ENCODE data around the gene TTC9. TPM values are rescaled to one million over a fixed set of nuclear protein-coding genes. Genes with fewer than 3 reads are reported as not detected.
A peak's percentile ranks its signal among the peaks of the same experiment; 100 is the strongest.

Gene TTC9
- total RNA-seq: 0.07 and 0.13 TPM in 2 replicates

DNA sequence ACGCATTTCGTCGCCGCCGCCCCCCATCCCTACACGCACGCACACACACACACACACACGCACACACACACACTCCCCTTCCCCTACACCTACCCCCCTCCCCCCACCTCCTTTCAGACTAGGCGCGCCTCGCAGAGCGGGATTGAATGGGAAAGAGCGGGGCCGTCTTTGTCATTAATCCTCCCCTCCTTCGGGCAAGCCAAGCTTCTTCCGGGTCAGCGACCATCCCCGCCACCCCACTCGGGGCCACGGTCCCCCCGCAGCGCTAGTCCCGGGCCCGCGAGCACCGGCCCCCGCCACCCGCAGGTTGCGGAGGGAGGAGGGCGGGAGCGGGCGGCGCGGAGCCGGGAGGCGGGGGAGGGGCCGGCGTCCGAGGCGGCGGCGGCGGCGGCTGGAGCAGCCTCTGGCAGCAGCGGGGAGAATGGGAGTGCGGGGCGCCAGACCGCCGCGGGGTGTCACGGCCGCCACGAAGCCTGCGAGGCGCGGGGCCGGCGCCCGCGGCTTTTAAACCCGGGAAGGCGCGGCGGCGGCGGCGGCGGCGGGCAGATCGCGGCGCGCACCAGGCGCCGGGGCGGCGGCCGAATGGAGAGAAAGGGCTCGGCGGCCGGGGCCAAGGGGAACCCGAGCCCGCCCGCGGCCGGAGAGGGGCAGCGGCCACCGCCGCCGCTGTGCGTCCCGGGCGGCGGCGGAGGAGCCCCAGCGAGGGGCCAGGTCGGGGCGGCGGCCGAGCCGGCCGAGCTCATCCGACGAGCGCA lies at the start of gene TTC9:
TSS of gene TTC9 (plus strand) at position 369 of the 755 bp plus-strand sequence. CDS start at position 583, 214 bp downstream.
- no peak for DNase-seq (ENCODE audit: low read depth, low spot score)

DNA sequence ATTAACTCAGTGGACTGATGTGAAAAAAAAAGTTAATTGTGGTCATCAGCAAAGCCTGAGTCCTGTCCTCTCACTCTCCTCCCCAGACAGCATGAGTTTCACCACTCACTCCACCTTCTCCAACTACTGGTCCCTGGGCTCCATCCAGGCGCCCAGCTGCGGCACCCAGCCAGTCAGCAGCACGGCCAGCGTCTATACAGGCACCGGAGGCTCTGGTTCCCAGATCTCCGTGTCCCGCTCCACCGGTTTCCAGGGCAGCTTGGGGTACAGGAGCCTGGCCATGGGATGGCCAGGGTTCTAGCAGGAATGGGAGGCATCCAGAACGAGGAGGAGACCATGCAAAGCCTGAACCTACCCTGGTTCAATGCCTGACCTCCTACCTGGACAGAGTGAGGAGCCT lies 47.3 kb upstream of the TTC9 start:
- no peak for DNase-seq (ENCODE audit: low read depth, low spot score)

DNA sequence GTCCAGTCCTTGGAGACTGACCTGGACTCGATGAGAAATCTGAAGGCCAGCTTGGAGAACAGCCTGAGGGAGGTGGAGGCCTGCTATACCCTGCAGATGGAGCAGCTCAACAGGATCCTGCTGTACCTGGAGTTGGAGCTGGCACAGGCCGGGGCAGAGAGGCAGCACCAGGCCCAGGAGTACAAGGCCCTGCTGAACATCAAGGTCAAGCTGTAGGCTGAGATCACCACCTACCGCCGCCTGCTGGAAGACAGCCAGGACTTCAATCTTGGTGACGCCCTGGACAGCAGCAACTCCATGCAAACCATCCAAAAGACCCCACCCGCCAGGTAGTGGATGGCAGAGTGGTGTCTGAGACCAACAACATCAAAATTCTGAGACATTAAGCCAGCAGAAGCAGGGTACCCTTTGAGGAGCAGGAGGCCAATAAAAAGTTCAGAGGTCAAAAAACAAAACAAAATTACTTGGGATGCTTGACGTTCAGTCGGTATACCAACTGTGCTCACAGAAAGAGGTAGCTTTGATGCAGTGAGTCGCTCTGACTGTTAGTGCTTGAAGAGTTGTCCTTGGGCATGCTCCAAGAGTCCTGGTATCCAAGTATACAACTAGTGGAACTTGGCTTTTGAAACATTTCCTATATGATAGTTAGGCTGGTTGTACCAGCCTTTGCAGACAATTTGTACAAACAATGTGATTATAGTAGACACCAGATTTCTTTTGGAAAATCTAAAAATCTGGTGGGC lies 46.1 kb upstream of the TTC9 start:
- no peak for DNase-seq (ENCODE audit: low read depth, low spot score)

DNA sequence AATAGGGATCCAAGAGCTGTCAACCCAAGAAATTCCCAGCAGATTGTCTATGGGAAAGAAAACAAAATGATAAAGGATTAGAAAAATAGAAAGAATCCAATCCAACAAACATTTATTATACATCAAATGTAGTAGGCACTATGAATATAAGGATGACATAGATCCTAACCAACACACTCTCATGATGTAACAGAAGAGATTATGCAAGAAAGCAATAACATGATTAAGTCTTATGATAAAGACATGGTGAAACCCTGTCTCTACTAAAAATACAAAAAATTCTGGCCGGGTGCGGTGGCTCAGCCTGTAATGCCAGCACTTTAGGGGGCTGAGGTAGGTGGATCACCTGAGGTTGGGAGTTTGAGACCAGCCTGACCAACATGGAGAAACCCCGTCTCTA lies 44.0 kb upstream of the TTC9 start:
- no peak for DNase-seq (ENCODE audit: low read depth, low spot score)

DNA sequence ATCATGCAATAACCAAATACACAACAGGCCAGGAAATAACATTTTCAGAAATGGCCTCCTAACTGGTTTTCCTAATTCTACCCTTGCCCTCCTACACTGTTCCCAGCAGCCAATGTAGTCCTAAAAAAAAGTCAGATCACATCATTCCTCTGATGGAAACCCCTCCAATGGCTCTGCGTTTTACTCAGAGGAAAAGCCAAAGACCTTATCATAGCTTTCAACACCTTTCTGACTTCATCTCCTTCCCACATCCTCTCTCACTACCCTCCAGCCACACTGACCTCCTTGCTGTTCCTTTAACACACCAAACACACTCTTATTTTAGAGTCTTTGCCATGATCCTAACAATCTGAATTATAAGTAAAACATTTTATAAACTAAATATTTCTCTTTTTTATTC lies 42.4 kb upstream of the TTC9 start:
- DNase-seq (ENCODE audit: low read depth, low spot score): no peak

DNA sequence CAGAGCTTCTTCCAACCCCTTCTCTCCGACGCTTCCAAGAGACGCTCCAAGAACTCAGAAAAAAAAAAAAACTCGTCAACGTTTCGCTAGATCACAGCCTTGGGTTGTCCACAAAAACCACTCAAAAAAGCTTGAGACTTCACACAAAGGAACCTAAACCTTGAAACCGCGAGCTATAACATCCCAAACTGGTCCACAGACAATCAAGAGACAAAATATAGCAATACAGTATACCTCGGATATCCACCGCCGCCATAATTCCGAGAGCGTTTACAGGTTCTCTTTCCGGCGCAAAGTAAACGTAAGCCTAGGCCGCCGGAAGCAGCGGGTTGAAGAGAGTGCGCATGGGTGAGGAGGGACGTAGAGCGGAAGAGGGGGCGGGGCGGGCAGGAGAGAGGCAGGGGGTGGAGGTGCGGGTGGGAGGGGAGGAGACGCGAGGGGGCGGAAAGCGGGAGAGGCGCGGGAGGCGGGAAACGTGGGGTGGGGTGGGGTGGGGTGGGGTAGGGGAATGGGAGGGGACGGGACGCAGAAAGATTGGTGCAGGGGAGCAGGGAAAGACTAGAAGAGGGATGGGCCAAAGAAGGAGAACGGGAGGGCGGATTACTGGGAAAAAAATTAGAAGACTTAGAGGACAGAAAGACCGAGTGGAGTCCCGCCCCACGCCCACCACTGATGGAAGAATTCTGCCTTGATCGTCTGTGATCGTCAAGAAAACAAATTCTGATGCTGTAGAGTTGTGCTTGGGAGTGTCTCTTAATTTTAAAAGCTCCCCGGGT lies 41.1 kb upstream of the TTC9 start, which contains the start of gene MED6:
TSS of gene MED6 (minus strand) at position 274 of the 776 bp plus-strand sequence. CDS start at position 256, 18 bp downstream.
- peak; percentile 65 for DNase-seq (ENCODE audit: low read depth, low spot score)

DNA sequence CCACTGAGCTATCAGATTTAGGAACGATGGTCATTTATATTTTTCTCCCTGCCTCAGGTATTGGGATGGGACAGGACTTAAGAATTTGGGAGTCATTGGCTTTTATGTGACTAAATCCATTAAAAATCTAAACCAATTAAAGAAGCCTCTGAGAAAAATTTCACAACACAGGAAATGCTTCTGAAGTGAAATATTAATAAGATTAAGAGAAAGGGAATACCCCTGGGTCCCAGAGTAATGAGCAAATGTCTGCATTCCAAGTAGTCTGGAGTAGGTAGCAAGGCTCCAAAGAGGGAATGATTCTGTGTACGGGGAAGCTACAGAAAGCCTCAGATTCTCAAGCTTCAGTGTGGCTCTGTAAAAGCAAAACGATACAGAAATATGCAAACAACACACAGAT lies 40.6 kb upstream of the TTC9 start:
- no peak for DNase-seq (ENCODE audit: low read depth, low spot score)

DNA sequence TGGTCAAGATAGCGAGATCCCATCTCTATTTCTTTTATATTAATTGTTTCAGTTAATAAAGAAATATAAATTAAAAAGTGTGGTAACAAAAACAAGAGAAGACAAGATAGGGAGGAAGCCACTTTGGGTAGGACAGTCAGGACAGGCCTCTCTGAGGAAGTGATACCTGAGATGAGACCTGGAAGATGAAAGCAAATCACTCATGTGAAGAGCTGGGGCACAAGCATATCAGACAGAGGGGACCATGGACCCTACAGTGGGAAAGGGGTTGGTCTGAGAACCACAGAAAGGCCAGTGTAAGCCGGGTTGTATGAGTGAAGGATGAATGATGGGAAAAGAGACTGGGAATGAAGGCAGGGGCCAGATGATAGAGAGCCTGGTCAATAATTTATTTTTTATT lies 39.5 kb upstream of the TTC9 start:
- no peak for DNase-seq (ENCODE audit: low read depth, low spot score)

DNA sequence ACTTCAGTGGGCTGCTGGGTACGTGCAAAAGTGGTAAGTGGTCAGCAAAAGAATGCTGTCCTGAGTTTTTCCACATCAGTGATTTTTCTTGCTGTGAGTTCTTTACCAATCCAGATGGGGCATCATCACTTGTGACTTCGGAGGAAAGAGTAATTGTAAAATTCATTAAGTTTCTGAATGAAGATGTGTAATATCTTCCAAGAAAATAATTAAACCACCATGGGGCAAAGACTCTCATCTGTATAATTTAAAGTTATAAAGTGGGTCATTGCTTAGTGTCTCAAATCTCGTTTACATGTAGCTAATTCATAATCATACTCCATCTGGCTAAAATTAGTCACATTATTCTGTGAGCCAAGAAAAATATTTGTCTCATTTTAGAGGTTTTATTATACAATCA lies 30.5 kb upstream of the TTC9 start:
- no peak for DNase-seq (ENCODE audit: low read depth, low spot score)

DNA sequence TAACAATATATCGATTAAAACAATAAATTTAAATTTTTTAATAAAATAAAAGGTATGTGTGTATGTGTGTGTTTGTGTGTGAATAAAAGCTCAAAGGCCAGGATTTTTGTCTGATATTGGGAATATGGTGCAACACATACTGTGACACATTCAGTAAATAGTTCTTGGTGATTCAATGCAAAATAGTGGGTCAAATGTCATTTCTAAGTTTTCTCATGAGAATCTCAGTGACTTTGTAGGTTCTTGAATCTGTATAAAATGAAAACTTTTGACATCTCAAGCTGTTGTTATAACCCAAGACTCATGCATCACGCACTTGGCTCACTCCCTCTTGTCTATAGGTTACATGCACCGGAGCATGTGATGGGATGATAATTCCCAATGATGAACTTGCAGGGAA lies 25.1 kb upstream of the TTC9 start:
- DNase-seq (ENCODE audit: low read depth, low spot score): no peak

DNA sequence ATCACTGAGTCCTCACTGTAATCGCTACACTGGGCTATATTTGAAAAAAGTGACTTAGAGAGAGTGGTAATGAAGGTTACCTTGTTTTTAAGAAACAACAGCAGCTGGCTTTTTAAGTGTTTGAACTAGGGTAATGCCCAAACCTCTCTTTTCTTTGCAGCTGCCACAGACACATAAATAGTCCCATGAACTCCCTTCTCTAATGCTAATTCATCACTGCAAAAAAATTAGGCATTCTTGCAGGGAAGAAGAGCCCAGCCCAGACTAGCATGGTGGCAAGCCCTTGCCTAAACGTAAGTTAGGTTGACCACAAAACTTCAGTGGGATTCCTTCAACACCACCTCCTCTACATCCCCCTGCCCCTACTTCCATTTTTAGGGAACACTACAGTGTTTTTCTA lies 23.4 kb upstream of the TTC9 start:
- DNase-seq (ENCODE audit: low read depth, low spot score): no peak

DNA sequence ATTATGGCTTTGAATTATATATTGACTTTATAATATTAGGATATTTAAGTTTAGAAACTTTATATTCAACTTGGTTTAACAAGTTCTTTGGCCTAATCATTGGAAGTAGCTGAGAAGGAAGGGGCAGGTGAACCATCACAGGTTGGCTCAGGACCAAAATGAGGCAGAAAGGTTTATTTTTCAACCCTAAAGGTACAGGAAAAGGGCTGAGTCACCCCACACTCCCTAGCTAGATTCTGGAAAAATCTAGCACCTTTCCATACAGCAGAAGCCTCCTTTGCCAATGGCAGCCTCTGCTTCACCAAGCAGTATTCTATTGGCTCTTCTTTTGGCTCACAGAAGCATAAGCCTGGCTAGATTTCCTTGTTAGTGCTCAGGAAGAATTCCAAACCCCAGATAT lies 22.0 kb upstream of the TTC9 start:
- DNase-seq (ENCODE audit: low read depth, low spot score): no peak

DNA sequence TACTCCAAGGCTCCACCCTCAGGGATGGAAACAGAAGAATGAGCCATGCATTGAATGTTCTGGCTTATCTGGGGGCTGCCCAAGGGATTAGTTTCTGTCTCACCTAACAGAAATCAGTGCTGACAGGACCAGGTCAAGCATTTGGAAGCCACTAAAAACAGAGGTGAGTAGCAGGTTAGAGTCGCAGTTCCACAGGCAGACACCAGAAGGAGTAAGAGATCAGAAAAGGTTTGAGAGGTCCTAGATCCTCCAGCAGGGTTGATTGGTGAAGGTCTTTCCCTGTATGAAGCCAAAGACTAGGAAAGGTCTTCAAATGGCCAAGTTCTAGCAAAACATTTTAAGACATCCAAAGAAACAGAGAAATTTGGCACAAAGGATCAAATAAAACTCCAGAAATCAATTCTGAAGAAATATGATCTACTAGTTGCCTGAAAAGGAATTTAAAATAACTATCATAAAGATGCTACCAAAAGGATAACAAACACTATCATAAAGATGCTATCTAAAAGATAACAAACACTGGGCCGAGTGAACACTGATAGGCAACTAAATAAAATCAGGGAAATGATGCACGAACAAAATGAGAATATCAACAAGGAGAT lies 19.5 kb upstream of the TTC9 start:
- no peak for DNase-seq (ENCODE audit: low read depth, low spot score)

DNA sequence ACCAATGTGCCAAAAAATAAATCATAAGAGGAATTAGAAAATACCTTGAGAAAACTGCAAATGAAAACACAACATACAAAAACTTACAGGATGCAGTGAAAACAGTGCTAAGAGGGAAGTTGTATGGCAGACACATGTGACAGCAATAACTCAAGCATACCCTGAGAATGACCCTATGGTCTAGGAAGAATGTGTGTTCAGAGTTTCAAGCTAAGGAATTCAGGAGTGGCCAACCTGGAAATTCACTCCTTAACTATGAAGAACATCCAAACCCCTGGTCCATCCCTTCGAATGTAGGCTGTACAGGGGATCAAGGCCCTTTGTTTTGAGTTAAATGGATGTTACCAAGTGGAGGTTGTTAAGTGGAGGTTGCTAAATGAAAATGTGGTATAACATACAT lies 16.7 kb upstream of the TTC9 start:
- no peak for DNase-seq (ENCODE audit: low read depth, low spot score)

DNA sequence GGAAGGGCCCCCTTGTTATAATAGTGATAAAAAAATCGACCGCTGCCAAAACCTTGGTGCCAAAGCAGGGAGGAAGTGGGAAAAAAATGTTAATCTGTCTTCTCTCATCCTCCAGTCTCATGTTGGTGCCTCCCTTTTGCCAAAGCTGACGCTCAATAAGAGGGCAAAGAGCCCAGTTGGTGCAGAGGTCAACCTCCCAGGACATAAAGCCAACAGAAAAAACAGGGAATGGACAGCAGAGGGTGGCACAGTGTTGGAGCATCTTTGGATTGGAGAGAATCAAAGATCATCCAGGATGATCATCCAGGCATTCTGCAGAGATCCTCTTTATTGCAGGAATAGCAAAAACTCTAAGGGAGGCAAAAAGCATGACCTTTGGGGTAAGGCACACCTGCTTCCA lies 9.8 kb upstream of the TTC9 start:
- DNase-seq (ENCODE audit: low read depth, low spot score): no peak

DNA sequence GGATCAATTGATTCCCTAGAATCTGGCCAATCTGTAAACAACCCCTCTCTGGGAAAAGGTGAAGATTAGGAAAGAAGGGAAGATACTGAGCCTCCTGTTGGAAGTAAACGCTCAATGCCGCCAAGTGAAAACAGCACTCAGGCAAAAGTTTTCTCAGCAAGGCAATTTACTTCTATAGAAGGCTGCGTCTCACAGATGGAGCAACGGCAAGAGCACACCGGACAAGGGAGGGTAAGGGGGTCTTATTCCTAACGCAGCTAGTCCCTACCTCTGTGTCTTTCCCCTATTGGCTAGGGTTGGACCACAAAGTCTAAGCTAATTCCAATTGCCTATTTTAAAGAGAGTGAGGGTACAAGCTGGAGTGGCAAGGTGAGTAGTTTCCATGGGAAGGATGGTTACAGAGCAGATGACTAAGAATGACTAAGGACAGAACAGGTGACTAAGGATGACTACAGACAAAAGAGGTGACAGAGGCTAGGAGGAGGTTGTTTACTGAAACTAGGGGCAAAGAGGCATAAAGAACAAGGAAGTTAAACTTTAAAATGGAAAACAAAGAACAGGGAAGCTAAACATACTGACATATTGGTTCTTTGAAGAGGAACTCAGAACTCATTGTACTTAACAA lies 5.6 kb upstream of the TTC9 start:
- no peak for DNase-seq (ENCODE audit: low read depth, low spot score)

DNA sequence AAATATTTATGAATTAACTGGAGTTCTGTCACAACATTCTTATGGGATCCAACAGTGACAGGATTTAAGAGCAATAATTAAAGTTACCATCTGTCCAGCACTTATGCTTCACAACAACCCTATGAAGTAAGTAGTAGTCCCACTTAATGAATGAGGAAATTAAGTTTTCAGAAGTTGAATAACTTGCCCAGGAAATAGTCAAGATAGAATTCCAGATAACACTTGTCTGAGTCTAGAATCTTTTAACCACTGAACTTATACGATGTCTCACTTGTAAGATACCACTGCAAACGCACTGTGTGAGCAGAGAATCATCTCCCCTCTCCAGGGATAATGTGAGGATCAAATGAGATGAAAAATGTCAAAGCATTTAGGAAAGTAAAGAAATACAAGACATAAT lies 3.3 kb upstream of the TTC9 start:
- no peak for DNase-seq (ENCODE audit: low read depth, low spot score)

DNA sequence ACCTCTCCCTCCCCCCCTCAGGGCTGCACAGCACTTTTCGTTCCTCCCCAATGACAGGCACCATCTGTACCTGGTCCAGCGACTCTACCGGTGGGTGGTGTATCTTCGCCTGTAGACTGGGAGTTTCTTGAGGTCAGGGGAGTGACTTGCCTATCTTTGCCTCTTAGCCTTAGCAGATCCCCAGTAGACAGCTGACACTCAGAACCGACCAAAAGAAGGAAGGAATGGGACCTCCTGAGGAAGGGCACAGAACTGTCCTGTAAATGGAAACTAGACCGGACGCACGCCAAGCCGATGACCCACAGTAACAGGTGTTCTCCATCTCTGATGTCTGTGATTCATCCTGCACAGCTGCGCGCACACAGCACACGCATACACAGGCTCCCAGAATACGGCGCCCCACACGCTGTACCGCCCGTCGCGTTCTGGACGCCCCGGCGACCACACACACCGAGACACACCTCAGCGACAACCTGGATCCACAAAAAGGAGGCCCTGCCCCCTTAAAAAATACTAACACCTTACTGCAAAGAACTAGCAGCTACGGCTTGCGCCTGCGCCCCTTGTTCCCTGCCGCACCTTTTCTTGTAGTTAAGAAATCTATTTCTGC lies 673 bp upstream of the TTC9 start:
- DNase-seq (ENCODE audit: low read depth, low spot score): no peak

DNA sequence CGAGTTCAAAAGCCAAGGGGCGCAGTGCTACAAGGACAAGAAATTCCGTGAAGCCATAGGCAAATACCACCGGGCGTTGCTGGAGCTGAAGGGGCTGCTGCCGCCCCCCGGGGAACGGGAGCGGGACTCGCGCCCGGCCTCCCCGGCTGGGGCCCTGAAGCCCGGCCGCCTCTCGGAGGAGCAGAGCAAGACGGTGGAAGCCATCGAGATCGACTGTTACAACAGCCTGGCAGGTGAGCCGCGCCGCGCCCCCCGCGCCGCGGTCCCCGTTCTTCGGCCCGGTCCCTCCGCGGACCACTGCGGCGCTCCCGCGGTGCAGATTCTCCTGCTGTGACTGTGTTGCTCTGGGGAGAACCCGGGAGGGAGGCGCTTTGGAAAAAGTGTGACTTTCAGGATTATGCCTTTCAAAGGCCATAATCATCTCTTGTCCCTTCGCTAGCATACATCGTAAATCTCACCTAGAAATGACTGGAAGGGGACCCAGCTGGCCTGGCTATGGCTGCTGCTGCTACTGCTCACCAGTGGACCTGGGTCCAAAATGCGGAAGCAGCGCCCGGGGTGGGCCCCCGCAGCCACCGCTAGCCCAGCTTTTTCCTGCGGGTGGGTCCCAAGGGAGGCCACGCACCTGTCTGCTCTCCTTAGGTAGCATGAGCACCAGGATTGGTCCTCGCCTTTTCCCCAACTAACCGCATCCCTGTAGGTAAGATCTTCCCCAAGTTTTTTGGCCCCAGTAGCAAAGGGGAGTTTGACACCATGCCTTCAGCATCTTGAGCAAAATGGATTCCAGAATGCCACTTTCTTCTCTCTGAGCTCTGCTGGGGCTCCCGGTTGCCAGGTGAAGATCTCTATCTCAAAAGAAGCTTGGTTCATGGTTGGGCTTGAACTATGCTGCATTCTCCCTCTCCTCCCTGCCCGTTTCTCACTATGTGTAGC lies 853 bp downstream of the TTC9 start:
- DNase-seq (ENCODE audit: low read depth, low spot score): no peak

DNA sequence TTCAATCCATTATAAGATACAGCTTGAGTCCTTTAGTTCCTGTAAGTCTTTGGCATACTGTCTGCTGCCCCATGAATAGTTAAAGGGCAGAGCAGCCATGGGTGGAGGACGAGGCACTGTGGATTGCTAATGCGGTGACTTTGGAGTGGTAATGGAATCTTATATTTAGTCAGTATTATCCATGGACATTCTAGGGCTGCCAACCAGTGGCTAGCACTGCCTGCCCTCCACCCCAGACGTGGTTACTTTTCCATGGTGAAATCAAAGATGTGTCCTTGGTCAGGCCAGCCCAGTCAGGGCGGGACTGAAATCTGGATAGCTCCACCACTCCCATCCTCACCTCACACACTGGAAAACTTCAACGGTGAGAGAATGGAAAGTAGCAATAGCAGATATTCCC lies 2.3 kb downstream of the TTC9 start:
- no peak for DNase-seq (ENCODE audit: low read depth, low spot score)
